H9 (cell line): ENCODE measurements around the gene MCFD2. TPM values are rescaled to one million over a fixed set of nuclear protein-coding genes. Genes with fewer than 3 reads are reported as not detected.

ENCODE experiments used
- DNase-seq: peaks from one replicate; pipeline ENCODE4 v3.0.0-alpha.2; 2017
- H2AFZ ChIP-seq: one replicate; pipeline ENCODE4 v1.6.1; 2013; ENCODE audit warnings: mild to moderate bottlenecking, low read length, control low read depth, moderate library complexity
- H2AK5ac ChIP-seq: 2 replicates; pipeline ENCODE4 v1.6.1; 2013; ENCODE audit warnings: low read length, control low read depth, mixed read lengths; ENCODE audit not compliant: insufficient read length
- H2BK120ac ChIP-seq: one replicate; pipeline ENCODE4 v1.6.1; 2013; ENCODE audit warnings: low read depth, mild to moderate bottlenecking, low read length, control low read depth, inconsistent platforms; ENCODE audit not compliant: poor library complexity, severe bottlenecking
- H2BK12ac ChIP-seq: 2 replicates; pipeline ENCODE4 v1.6.1; 2013; ENCODE audit warnings: low read length, control low read depth, mixed read lengths, low read depth; ENCODE audit not compliant: insufficient read length
- H2BK15ac ChIP-seq: 2 replicates; pipeline ENCODE4 v1.6.1; 2013; ENCODE audit warnings: low read depth, low read length, control low read depth
- H2BK20ac ChIP-seq: one replicate; pipeline ENCODE4 v1.6.1; 2013; ENCODE audit warnings: low read depth, mild to moderate bottlenecking, low read length, control low read depth, inconsistent platforms; ENCODE audit not compliant: poor library complexity, severe bottlenecking
- H2BK5ac ChIP-seq: 2 replicates; pipeline ENCODE4 v1.6.1; 2013; ENCODE audit warnings: low read length, control low read depth, mixed read lengths; ENCODE audit not compliant: insufficient read length
- H3K14ac ChIP-seq: 2 replicates; pipeline ENCODE4 v1.6.1; 2013; ENCODE audit warnings: low read length, control low read depth; ENCODE audit not compliant: insufficient read depth
- H3K18ac ChIP-seq: 2 replicates; pipeline ENCODE4 v1.6.1; 2013; ENCODE audit warnings: low read depth, mild to moderate bottlenecking, mixed read lengths, low read length, control low read depth; ENCODE audit not compliant: insufficient read length
- H3K23ac ChIP-seq: 2 replicates; pipeline ENCODE4 v1.6.1; 2013; ENCODE audit warnings: low read length, control low read depth, mixed read lengths, low read depth; ENCODE audit not compliant: insufficient read length
- H3K23me2 ChIP-seq: 2 replicates; pipeline ENCODE4 v1.6.1; 2013; ENCODE audit warnings: low read depth, mild to moderate bottlenecking, mixed read lengths, low read length, control low read depth; ENCODE audit not compliant: insufficient read length, poor library complexity, severe bottlenecking
- H3K27ac ChIP-seq: 2 replicates; pipeline ENCODE4 v1.5.1; 2013; ENCODE audit warnings: low read length, control low read depth, mixed read lengths, low read depth; ENCODE audit not compliant: insufficient read length
- H3K27me3 ChIP-seq: 2 replicates; pipeline ENCODE4 v1.6.1; 2013; ENCODE audit warnings: low read length, control low read depth, inconsistent platforms; ENCODE audit not compliant: insufficient read depth
- H3K4ac ChIP-seq: 2 replicates; pipeline ENCODE4 v1.6.1; 2013; ENCODE audit warnings: low read depth, mild to moderate bottlenecking, control low read depth, inconsistent platforms, low read length, moderate library complexity
- H3K4me1 ChIP-seq: 2 replicates; pipeline ENCODE4 v1.6.1; 2013; ENCODE audit warnings: low read length, control low read depth, inconsistent platforms; ENCODE audit not compliant: insufficient read depth
- H3K4me2 ChIP-seq: 2 replicates; pipeline ENCODE4 v1.6.1; 2013; ENCODE audit warnings: low read length, control low read depth, mixed read lengths; ENCODE audit not compliant: insufficient read length, insufficient read depth
- H3K56ac ChIP-seq: 2 replicates; pipeline ENCODE4 v1.6.1; 2013; ENCODE audit warnings: low read depth, mild to moderate bottlenecking, mixed read lengths, low read length, control low read depth; ENCODE audit not compliant: insufficient read length
- H3K79me1 ChIP-seq: 2 replicates; pipeline ENCODE4 v1.6.1; 2013; ENCODE audit warnings: low read depth, mild to moderate bottlenecking, moderate library complexity, low read length, control low read depth, inconsistent platforms; ENCODE audit not compliant: insufficient read depth, poor library complexity, severe bottlenecking
- H3K79me2 ChIP-seq: 2 replicates; pipeline ENCODE4 v1.6.1; 2013; ENCODE audit warnings: low read length, control low read depth, inconsistent platforms; ENCODE audit not compliant: insufficient read depth
- H3K9ac ChIP-seq: 2 replicates; pipeline ENCODE4 v1.6.1; 2013; ENCODE audit warnings: low read length, control low read depth, mixed read lengths; ENCODE audit not compliant: insufficient read length; ENCODE audit errors: extremely low read depth
- H3K9me3 ChIP-seq: one replicate; pipeline ENCODE4 v1.6.1; 2013; ENCODE audit warnings: low read depth, low read length, inconsistent platforms; ENCODE audit not compliant: control insufficient read depth
- H3T11ph ChIP-seq: one replicate; pipeline ENCODE4 v1.6.1; 2013; ENCODE audit warnings: mild to moderate bottlenecking, low read length, control low read depth, inconsistent platforms
- H4K20me1 ChIP-seq: one replicate; pipeline ENCODE4 v1.6.1; 2013; ENCODE audit not compliant: control insufficient read depth, insufficient read length, insufficient read depth
- H4K5ac ChIP-seq: 2 replicates; pipeline ENCODE4 v1.6.1; 2013; ENCODE audit warnings: low read depth, mild to moderate bottlenecking, mixed read lengths, low read length, control low read depth; ENCODE audit not compliant: insufficient read length
- H4K8ac ChIP-seq: replicated peaks from 2 replicates; pipeline ENCODE4 v1.6.1; 2013; ENCODE audit warnings: low read length, control low read depth, mixed read lengths, low read depth; ENCODE audit not compliant: insufficient read length
- H4K91ac ChIP-seq: 2 replicates; pipeline ENCODE4 v1.6.1; 2013; ENCODE audit warnings: low read depth, mild to moderate bottlenecking, moderate library complexity, mixed read lengths, low read length, control low read depth; ENCODE audit not compliant: insufficient read length
- H3K27ac Mint-ChIP-seq, 3 experiments: 2 replicates in 2 of 3; 3 replicates in 1 of 3; pipeline ENCODE4 v1.8.0; 2020 to 2021; ENCODE audit warnings: mixed read lengths in 3 of 3, mild to moderate bottlenecking in 1 of 3, moderate library complexity in 1 of 3
- H3K27me3 Mint-ChIP-seq: 2 replicates; pipeline ENCODE4 v1.8.0; 2021; ENCODE audit warnings: low read depth, mild to moderate bottlenecking, moderate library complexity, mixed read lengths
- H3K36me3 Mint-ChIP-seq, 3 experiments: 2 replicates in 2 of 3; 3 replicates in 1 of 3; pipeline ENCODE4 v1.8.0; 2020 to 2021; ENCODE audit warnings: low read depth in 3 of 3, mixed read lengths in 3 of 3; ENCODE audit not compliant: insufficient read depth in 1 of 3
- H3K4me1 Mint-ChIP-seq, 2 experiments: 2 replicates each; pipeline ENCODE4 v1.8.0; 2020; ENCODE audit warnings: mixed read lengths in 2 of 2
- H3K4me3 Mint-ChIP-seq, 2 experiments: 2 replicates in 1 of 2; 3 replicates in 1 of 2; pipeline ENCODE4 v1.8.0; 2020 to 2021; ENCODE audit warnings: mild to moderate bottlenecking in 2 of 2, mixed read lengths in 2 of 2, moderate library complexity in 1 of 2
- H3K9me3 Mint-ChIP-seq, 2 experiments: 2 replicates in 1 of 2; 3 replicates in 1 of 2; pipeline ENCODE4 v1.8.0; 2020; ENCODE audit warnings: mild to moderate bottlenecking in 2 of 2, mixed read lengths in 2 of 2, moderate library complexity in 1 of 2
- WGBS: extraction: QIAGEN DNeasy Blood & Tissue Kit; methylation state at CpG from one replicate; pipeline ENCODE4 v1.1.7; 2013; ENCODE audit warnings: missing lambda C conversion rate, low lambda C conversion rate, mixed read lengths; ENCODE audit not compliant: insufficient read length; ENCODE audit errors: extremely low coverage; 5-methylcytosine and 5-hydroxymethylcytosine counted together
- total RNA-seq: library from RNA; stranded (reverse); gene quantifications from 2 replicates; pipeline ENCODE4 v1.2.1, GENCODE V29; 2021
- TF ChIP-seq, protein P1 (sequence below): fragments of 200-600 bp; sonication (generic); conservative IDR thresholded peaks from 3 replicates; pipeline ENCODE4 v1.8.0; 2021; ENCODE audit warnings: antibody characterized with exemption, mild to moderate bottlenecking

Gene MCFD2
- total RNA-seq, 1 experiment from 2014 or later = 64.6 TPM

DNA sequence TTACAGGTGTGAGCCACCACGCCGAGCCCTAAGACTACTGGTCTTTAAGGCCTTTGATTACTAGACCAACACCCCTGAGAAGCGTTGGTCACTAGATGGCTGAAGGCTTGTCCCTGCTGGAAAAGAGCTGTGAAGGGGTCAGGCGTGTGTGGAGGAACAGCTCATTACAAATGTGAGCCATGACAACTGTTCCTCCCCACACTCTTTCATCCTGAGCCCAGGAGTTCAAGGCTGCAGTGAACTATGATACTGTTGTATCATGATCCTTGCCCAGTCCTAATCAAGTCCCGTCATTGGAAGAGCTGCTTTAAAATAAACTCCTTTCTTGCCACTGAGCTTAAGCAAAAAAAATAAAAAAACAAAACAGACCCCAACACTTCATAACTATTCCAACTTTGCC lies 19.5 kb upstream of the MCFD2 start:
- peaks cover 8% of the 10 kb centered on the region in 2 experiments for H3K4me1 Mint-ChIP-seq
- H3K56ac ChIP-seq = no peak overlapping the region
- no peaks in the 10 kb centered on the region for H3K23me2 ChIP-seq
- no peaks in the 10 kb centered on the region for H3K27me3 ChIP-seq
- H2BK5ac ChIP-seq = no peak overlapping the region
- no peaks in the 10 kb centered on the region for H3K79me1 ChIP-seq
- H4K91ac ChIP-seq = no peak overlapping the region
- DNase-seq = no peak
- TF ChIP-seq, protein P1, sequence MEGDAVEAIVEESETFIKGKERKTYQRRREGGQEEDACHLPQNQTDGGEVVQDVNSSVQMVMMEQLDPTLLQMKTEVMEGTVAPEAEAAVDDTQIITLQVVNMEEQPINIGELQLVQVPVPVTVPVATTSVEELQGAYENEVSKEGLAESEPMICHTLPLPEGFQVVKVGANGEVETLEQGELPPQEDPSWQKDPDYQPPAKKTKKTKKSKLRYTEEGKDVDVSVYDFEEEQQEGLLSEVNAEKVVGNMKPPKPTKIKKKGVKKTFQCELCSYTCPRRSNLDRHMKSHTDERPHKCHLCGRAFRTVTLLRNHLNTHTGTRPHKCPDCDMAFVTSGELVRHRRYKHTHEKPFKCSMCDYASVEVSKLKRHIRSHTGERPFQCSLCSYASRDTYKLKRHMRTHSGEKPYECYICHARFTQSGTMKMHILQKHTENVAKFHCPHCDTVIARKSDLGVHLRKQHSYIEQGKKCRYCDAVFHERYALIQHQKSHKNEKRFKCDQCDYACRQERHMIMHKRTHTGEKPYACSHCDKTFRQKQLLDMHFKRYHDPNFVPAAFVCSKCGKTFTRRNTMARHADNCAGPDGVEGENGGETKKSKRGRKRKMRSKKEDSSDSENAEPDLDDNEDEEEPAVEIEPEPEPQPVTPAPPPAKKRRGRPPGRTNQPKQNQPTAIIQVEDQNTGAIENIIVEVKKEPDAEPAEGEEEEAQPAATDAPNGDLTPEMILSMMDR = no peak
- H2BK12ac ChIP-seq = no peak overlapping the region
- no peak overlapping the region for H3K27ac ChIP-seq
- H2AK5ac ChIP-seq = no peak overlapping the region
- no peaks in the 10 kb centered on the region for H3K36me3 Mint-ChIP-seq
- no peak overlapping the region for H3K4me3 Mint-ChIP-seq
- no peak overlapping the region; a peak in 1 of 7 replicates for H3K27ac Mint-ChIP-seq
- H3K27me3 Mint-ChIP-seq = peaks cover 4% of the 10 kb centered on the region
- H4K20me1 ChIP-seq = no peaks in the 10 kb centered on the region
- no peak overlapping the region for H3K18ac ChIP-seq
- no peaks in the 10 kb centered on the region for H3K4me1 ChIP-seq
- H2BK120ac ChIP-seq = no peak overlapping the region
- H3T11ph ChIP-seq = no peak overlapping the region
- no peak overlapping the region for H3K9ac ChIP-seq
- H2AFZ ChIP-seq = no peak overlapping the region
- H2BK20ac ChIP-seq = no peak overlapping the region
- no peak overlapping the region for H3K14ac ChIP-seq
- H3K9me3 ChIP-seq = no peaks in the 10 kb centered on the region
- no peak overlapping the region for H3K4ac ChIP-seq
- WGBS = no CpG with 5 or more reads among the region's 5 CpGs
- no peak overlapping the region for H4K5ac ChIP-seq
- H4K8ac ChIP-seq = no peak overlapping the region
- H3K9me3 Mint-ChIP-seq = no peaks in the 10 kb centered on the region
- no peak overlapping the region for H2BK15ac ChIP-seq
- H3K4me2 ChIP-seq = no peak overlapping the region
- H3K23ac ChIP-seq = no peak overlapping the region
- no peaks in the 10 kb centered on the region for H3K79me2 ChIP-seq
